Globus pallidus (tissue), 1 donor: ENCODE data around the gene MLLT3.

Experiments
- DNase-seq: peaks from one replicate; pipeline ENCODE4 v3.0.0-alpha.2; 2015; ENCODE audit warnings: low spot score

The MLLT3 gene

DNA sequence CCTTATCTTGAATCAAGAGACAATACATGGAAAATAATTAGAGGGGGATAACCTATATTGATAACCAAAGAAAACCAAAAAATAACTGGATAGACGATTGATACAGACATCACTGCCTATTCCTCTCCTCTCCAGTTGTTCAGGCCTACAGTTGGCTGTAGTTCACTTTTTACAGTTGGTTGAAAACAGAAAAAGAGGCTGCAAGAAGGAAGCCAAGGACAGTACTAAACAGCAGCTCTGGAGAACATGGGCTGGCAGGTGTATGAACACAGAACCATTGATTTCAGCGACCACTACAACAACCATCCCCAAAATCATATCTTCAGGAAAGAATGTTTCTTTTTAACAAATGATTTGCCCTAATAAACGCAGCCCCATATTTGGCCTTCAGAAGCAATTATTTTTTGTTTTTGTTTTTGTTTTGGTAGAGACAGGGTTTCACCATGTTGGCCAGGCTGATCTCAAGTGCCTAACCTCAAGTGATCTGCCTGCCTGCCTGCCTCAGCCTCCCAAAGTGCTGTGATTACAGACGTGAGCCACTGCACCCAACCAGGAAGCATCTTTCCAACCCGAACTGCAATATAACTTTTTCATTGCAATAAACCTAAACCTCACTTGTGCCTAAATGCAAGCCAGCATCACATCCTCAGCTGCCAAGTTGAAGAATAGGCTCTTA lies 64.3 kb downstream of the MLLT3 start:
- no peak for DNase-seq

DNA sequence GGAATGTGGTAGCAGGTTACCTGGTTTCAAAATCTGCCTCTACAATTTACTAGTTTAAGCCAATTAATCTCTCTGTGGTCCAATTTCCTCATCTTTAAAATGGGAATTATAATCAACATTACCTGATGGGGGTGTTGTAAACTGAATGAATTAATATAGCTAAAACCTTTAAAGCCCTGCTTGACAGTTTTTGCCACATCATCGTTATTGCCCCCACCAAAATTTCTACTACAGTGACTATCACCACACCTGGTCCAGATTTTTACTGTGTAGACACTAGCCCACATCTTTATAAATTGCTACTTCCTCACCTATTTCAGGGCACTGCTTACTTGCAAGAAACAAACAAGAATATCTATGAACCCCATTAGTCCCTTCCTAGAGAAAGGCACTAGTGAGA lies 65.0 kb downstream of the MLLT3 start:
- no peak for DNase-seq

DNA sequence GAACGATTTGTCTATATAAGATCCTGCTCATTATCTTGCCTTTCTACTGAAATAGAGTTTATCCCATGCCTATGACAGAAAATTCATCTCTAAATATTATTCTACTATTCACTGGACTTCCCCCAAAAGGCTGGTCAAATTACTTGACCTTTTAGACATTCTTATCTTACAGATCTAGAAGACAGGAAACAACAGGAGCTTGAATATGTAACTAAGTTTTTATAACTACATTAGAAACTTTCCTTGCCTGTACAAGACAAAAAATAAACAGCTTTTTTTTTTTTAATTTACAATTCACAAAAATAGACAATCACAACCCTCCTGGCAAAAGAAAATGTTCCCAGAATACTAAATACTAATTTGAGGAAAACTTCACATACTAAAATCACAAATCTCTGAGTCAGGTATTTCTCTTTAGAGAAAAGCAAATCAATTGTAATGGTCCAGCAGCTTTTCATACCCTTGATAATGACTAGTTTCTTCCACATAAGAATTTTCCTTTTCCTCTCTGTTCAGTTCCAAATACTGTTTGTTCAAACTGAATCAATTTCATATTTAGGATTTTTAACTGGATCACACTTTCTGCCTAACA lies 68.6 kb downstream of the MLLT3 start:
- DNase-seq: no peak

DNA sequence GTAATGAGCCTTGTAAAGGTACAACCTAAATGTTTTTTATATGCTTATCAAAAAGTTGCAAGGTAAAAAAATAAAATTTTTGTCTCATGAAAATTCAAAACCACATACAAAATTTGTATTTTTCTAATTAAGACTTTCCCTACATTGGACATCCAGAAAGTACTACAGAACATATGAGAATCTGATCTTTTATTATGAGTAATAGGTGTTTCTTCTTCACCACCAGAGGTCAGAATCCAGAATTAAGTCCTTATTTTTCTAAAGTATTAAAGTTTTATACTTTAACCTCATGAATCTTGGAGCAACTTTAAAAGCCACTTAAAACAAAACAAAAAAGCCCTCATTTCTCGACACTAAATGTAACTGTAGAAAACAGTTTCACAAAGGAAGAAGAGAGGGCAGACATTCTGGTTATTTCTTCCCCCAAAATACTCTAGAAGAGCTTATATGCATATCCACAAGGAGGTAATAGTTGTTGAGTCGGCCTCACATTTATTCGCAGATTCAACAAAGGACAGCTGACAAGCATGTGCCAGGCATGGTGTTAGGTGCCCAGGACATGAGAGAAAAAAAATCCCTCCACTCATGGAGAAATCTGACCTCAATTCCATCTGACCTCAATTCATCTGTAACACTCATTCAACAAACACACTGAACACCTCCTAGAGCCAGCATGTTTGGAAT lies 69.3 kb downstream of the MLLT3 start:
- DNase-seq: no peak

DNA sequence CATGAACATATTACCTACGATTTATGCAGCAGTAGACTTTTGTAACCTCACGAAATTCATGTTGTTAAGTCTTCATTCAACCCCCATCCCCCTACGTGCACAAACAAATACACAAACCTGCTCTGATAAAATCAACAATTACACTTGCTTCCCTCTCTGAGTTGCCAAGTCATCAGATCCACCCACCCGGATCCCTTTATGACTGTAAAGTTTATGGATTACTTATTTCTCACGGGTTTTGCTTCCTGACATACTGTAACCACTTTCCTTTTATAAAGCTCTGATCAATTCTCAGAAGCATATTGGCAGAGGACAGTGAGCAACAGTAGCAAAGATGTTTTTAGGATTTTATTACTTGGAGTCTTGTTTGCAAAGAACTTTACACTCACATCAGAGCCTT lies 70.5 kb downstream of the MLLT3 start:
- no peak for DNase-seq

DNA sequence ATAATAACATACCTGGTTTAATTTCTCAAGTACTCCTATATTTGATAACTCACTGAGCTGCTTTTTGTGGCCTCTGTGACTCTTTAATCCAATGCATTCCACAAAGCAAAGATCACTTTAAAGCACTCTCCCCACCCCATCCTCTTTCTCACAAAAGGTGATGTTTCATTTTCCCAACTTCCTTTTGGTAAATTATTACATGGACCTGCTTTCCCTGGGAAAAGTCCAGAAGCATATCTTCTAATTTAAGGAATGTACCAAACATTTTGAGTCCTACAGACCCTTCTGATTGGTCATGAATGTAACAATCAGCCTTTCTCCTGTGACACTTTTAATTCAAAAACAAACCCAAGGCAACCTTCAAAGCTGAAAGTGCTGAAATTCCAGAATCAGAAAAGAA lies 71.1 kb downstream of the MLLT3 start:
- no peak for DNase-seq

DNA sequence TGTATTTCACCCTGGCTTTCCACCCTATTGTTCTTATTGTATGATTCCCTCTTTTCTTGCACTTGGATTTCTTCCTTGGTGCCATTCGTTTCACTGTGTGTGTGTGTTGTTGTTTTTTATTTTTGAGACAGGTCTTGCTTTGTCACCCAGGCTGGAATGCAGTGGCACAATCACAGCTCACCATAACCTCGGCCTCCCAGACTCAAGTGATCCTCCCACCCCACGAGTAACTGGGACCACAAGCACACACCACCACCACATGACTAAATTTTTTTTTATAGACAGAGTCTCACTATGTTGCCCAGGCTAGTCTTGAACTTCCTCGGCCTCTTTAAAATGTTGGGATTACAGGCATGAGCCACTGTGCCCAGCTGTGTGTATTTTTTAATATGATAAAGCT lies 72.0 kb downstream of the MLLT3 start:
- no peak for DNase-seq

DNA sequence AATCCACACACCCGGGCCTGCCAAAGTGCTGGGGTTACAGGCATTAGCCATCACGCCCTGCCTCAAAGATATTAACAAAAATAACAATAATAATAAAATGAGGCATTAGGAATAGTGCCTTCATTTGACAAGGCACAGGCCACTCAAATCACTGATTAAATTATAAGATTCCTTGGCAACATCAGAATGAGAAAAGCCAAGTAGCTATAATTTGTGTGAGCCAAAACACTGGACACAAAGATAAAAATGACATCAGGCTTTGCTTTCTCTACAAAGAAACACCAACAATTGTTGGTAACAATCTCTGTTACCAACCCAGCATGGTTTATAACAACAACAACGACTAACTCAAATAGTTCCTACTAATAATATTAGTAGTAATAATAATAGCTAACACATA lies 73.2 kb downstream of the MLLT3 start:
- no peak for DNase-seq

DNA sequence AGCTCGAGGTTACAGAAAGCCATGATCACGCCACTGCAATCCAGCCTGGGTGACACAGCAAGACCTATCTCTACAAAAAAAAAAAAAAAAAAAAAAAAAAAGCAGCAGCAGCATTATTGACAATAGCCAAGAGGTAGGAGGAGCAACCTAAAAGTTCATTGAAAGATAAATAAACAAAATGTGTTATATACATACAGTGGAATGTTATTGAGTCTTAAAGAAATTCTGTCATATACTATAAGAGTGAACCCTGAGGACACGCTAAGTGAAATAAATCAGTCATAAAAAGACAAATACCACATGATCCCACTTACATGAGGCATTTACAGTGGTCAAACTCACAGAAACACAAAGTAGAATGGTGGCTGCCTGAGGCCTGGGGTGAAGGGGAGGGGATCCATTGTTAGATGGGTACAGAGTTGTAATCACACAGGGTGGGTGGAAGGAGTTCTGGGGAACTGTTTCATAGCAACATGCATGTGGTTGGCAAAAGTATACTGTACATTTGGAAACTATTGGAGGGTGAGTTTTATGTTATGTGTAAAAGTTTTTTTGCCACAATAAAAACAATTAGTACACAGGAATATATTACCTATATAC lies 77.2 kb downstream of the MLLT3 start:
- DNase-seq: no peak

DNA sequence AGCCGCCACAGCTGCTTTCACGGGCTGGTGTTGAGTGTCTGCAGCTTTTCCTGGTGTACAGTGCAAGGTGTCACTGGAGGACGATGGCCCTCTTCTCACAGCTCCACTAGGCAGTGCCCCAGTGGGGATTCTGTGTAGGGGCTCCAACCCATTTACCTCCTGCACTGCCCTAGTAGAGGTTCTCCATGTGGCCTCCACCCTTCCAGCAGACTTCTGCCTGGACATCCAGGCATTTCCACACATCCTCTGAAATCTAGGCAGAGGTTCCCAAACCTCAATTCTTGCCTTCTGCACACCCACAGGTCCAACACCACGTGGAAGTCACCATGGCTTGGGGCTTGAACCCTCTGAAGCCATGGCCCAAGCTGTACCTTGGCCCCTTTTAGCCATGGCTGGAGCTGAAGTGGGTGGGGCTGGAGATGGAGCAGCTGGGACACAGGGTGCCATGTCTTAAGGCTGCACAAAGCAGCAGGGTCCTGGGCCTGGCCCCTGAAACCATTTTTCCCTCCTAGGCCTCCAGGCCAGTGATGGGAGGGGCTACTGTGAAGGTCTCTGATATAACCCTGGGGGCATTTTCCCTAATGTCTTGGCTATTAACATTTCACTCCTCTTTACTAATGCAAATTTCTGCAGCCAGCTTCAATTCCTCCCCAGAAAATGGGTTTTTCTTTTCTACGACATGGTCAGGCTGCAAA lies 82.0 kb downstream of the MLLT3 start:
- DNase-seq: no peak

DNA sequence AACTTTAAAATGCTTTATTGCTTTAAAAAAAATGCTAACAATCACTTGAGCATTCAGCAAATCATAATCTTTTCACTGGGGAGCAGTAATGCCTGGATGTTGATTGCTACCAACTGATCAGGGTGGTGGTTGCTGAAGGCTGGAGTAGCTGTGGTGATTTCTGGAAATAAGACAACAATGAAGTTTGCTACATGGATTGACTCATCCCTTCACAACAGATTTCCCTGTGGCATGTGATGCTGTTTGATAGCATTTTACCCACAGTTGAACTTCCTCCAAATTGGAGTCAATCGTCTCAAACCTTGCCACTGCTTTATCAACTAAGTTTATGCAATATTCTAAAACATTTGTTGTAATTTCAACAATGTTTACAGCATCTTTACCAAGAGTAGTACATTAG lies 83.3 kb downstream of the MLLT3 start:
- DNase-seq: no peak

DNA sequence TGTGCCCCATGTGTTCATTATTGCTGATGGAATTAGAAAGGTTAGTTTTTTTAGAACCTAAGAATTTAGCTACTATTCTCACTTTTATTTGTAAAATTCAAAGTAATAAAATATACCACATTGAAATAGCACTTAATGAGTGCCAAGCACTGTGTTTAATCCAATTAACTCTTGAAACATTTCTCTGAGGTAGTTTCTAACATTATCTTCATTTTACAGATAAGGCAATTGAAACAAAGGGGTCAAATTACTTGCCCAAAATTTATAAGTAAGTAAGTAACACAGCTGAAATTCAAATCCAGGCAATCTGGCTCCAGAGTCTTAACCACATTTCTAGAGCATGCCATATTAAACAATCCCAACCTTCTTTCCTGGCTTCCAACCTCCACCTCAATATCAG lies 84.2 kb downstream of the MLLT3 start:
- DNase-seq: no peak

DNA sequence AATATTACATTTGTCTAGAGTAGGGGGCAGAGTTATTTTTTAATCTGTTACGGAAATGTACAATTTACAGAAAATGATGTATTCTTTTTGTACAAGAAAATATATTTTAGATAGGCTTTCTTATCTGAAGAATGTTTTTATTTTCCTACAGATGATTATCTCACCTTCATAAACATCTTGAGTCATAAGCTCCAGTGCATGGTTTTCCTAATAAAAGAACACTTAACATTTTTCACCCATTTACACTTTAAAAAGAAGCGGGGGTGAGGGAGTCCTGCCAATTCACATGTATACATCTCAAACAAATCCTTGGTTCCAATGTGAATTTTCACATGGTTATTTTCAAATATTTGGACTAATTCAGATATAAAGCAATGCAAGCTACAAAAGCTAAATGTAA lies 85.0 kb downstream of the MLLT3 start:
- no peak for DNase-seq

DNA sequence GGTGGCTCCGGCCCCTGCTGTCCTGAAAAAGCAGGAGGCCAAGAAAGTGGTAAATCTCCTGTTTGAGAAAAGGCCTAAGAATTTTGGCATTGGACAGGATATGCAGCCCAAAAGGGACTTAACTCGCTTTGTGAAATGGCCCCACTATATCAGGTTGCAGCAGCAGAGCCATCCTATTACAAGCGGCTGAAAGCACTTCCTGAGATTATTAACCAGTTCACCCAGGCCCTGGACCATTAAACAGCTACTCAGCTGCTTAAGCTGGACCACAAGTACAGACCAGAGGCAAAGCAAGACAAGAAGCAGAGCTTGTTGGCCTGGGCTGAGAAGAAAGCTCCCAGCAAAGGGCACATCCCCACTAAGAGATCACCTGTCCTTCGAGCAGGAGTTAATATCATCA lies 89.7 kb downstream of the MLLT3 start:
- DNase-seq: no peak

DNA sequence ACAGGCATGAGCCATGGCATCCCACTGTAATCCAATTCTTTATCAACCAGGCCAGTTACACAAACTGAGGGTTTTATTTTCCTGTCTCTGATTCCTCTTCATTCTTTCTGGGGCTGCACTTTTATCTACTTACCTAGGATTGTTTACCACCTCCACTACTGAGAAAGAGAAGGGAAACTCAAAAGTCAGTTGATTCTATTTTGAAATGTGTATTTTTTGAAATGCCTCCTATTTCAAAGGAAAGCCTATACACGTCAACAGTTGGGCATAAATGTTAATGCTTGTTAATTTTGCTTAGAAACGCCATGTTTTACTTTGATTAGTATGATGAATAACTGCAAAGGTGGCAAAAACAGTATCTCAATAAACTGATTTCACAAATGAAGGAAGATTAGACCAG lies 92.5 kb downstream of the MLLT3 start:
- no peak for DNase-seq

DNA sequence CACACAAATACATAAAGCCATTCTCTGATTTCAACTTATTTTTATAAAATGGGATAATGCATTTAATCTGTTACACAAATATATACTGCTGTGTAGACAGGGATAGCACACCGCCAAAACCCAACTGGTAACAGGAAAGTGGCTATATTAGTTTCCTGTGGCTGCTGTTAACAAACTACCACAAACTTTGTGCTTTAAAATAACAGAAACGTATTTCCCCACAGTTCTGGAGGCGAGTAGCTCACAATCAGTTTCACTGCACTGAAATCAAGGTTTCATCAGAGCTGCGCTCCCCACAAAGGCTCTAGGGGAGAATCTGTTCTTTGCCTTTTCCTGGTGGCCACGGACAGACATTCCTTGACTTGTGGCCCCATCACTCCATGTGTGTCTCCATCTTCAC lies 94.0 kb downstream of the MLLT3 start:
- DNase-seq: no peak

DNA sequence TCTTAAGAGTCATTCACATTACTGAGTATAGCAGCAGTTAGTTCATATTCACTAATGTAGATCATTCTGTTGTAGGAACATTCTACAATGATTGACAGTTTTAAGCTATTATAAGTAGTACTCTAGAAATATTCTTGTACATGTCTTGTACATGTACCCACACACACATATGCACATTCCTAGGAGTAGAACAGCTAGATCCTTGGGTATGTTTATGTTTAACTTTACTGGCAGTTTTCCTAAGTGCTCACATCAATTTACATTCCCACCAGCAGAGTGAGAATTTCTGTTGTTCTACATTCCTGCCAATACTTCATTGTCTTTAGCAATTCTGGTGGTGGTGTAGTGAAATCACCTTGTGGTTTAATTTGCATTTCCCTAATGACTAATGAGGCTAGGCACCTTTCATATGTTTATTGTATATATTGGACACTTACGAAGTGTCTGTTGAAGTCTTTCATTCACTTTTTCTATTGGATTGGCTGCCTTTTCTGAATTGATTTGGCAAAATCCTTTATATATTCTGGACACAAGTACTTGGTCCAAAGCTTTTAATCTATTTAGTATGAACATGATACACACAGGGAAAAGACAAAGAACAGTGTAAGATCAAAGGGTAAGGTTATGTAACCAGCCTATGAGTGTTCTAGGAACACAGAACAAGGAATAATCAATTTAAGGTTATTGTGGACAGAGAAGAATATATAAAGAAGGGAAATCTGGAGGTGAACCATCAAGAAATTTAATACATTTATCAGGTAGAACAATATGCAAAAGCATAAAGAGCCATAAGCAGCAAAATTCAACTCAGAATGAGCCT lies 95.6 kb downstream of the MLLT3 start:
- DNase-seq: no peak

DNA sequence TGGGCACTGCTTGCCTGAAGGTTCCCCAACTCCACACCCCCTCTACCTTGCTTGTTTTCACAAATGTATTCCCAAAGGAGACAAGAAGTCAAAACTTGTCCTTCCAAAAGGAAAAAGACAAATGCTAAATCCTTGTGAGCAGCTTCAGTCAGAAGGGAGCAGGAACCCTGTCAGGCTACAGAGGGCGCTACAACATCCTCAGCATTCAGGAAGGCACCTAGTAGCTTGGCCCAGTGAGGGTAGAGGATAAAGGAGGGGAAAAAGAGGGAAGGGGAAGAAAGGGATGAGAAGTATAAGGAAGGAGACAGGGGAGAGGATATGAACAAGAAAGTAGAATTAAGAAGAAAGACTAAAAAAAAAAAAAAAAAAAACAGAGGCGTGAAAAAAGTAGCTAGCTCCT lies 97.5 kb downstream of the MLLT3 start:
- no peak for DNase-seq

DNA sequence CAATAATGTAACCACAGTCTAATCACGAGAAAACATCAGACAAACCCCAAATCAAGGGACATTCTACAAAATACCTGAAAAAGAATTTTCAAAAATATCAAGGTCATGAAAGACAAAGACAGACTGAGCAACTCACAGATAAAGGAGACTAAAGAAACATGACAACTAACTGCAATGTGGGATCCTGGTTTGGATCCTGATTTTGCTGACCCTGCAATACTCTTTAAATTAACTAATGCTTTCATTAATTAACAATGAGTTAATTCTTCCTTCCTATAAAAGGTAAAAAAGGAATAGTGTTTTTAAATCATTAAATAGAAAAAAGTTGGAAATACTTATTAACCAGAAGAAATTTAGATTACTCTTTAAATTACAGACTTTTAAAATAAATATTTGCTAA lies 103.6 kb downstream of the MLLT3 start:
- DNase-seq: no peak

DNA sequence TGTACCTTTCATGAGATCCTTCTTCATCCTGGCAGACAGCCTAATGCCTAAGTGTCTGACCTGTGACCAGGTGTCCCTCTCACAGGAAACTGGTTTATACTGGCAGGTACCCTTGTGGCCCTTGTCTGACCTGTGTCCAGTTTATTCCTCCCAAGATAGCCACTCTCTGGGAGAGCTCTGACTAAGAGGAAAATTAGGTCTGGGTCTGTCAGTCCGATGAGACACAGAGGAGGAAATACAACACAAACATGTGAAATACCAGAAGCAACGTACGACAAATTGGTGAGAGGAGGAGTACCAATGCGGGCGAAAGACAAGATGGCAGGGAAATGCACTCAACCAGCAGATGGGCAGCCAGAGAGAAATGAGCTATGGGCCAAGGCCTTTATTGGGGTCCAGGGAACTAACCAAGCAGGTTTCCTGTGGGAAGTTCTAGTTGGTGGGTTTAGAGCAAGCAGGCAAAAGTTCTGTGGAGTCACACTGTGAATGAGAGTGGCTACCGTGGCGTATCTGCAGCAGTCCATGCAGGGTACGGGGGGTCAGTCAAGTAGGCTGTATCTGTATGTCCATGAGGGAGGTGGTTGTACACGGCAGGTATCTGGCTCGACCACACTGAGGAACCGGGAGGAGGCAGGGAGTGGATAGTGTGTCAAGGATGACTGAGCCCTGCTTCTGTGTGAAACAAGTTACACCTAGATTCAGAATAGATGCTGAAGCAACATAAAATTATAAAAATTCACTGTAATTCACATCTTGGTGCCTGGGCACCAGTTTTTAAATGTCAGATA lies 109.0 kb downstream of the MLLT3 start:
- DNase-seq: no peak

DNA sequence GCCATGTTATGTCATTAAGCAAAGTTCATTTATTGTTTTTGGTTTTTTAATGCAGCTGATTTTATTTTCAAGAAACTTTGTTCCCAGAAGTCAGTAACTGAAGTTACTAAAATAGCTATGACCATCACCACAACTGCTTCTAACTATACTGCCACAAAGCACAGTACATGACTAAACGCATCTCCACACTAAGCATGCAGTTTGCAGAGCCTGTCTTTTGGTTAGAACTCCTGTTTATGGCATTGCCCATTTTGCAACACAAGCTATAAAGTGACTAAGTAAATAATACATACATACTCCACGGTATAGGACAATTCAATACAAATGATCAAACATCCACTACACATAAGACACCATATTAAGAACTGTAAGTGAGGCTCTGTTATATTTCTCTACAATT lies 109.7 kb downstream of the MLLT3 start:
- DNase-seq: no peak
